GDM1 (cell line): ENCODE measurements around the gene ANKS1A.
"Not testable (repeated sequence)": the region's sequence is repeated elsewhere in the genome, so short reads cannot be mapped to it uniquely, and the experiment has no call there.

Experiments used
- DNase-seq: peaks from one replicate; lab custom pipeline; 2025; lab: John Stamatoyannopoulos, UW

The ANKS1A gene

GRCh38 chr6:34999153-34999552 is 110.1 kb downstream of the ANKS1A start:
- not testable (repeated sequence) for DNase-seq

DNA sequence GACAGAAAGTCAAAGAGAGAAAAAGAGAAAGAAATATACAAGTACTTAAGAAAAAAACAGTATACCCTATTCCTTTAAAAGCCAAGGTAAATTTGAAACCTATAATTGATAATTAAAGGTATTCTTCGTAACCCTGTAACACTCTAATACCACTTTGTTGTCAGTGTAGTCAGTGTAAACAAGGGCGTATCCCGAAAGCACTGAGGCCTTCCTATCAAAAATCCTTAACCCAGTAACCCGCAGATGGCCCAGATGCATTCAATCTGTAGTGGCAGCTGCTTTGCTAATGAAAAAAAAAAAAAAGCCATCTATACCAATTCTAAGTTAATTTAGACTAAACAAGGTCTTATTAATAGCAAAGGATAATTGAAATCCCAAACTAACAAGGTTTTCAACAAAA is 110.9 kb downstream of the ANKS1A start:
- not testable (repeated sequence) for DNase-seq

DNA sequence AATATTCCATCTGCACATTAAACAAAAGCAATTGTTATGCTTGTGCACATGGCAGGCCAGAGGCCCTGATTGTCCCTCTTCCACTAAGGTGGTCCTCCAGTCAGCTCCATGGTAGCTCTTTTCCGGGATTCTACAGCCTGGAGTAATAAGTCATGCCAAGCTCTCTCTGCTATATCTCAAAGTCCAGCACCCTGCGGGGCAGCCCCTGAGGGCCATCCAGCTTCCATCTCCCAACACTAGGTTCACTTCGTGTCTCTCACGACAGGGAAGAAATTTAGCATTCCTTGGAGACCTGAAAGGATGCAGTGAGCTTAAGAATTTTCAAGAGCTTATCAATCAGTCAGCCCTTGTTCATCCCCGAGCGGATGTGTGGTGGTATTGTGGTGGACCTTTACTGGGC is 112.3 kb downstream of the ANKS1A start:
- DNase-seq = not testable (repeated sequence)

GRCh38 chr6:35003886-35004530 is 115.0 kb downstream of the ANKS1A start:
- not testable (repeated sequence) for DNase-seq

DNA sequence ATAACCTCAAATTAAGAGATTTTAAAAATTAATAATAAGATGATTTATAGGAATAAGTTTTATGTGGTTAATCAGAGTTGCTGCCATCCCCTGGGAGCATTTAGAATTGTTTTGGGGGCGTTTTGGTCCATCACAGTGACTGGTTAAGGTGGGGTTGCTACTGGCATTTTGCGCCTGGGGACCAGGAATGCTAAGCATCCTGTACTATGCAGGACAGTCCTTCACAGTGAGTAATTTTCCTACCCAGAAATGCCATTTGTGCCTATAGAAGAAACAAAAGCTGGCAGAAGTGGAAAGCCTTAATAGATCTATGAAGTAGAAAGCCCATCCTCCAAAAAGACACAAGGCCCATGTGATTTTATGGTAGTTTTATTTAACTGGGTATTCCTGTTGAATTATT is 118.0 kb downstream of the ANKS1A start:
- DNase-seq = no peak

GRCh38 chr6:35008858-35009257 is 119.8 kb downstream of the ANKS1A start:
- DNase-seq = no peak

- DNase-seq = no peak
Measured at GRCh38 chr6:35011096-35012041, 122.3 kb downstream of the ANKS1A start.

- DNase-seq = no peak
Measured at GRCh38 chr6:35013701-35014100, 124.6 kb downstream of the ANKS1A start.

DNA sequence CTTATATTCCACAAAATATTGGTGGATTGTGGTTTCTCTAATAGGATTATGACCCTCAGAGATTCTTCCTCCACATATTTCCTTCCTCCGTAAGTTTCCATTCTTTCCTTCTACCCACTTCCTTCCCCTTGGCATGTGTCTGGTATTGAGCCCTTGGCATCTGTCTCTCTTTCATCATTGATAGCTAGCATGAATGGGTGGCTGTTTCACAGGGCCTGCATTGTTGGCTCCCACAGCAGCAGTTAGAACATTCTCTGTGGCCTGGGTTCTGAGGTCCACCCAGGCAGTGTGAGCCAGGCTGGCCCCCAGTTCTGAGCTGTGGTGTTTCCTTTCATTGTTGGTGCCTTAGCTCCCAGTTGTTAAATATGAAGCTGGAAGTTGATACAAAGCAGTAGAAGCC is 125.3 kb downstream of the ANKS1A start:
- no peak for DNase-seq

DNA sequence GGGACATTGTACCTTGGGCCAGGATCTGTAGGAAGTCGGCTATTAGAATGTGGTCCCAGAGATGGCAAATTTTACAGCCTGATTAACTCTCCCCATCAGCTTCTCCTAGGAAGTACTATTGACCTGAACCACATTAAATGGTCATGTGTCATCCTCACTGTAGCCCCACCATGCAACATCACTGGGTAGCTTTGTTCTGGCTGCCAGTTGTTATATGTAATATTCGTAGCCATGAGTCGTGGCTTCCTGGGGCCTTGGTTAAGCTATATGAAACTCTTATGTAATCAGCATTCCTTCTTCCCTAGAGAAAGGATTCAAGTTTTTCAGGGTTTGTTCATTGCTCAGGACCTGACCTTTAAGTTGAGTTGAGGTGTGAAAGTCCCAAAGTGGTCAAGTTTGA is 125.7 kb downstream of the ANKS1A start:
- DNase-seq = no peak

- no peak for DNase-seq
Measured at GRCh38 chr6:35015476-35015875, 126.4 kb downstream of the ANKS1A start.

DNA sequence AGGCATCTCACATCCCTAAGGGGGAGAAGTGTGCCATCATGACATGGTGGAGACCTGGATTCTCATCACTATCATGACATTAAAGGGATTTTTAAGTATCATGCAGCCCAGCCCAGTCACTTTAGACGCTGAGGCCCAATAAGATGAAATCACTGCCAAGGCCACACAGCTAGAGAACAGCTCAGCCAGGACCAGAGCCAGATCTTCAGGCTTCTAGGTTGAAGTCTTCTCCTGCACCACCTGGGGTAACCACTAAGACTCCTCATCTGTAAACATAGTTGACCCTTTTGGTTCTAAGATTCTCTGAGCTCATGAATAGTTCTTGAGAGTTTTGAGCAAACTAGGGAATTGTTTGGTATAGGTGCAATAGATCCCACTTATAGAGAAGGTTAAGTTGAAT is 126.9 kb downstream of the ANKS1A start:
- no peak for DNase-seq

DNA sequence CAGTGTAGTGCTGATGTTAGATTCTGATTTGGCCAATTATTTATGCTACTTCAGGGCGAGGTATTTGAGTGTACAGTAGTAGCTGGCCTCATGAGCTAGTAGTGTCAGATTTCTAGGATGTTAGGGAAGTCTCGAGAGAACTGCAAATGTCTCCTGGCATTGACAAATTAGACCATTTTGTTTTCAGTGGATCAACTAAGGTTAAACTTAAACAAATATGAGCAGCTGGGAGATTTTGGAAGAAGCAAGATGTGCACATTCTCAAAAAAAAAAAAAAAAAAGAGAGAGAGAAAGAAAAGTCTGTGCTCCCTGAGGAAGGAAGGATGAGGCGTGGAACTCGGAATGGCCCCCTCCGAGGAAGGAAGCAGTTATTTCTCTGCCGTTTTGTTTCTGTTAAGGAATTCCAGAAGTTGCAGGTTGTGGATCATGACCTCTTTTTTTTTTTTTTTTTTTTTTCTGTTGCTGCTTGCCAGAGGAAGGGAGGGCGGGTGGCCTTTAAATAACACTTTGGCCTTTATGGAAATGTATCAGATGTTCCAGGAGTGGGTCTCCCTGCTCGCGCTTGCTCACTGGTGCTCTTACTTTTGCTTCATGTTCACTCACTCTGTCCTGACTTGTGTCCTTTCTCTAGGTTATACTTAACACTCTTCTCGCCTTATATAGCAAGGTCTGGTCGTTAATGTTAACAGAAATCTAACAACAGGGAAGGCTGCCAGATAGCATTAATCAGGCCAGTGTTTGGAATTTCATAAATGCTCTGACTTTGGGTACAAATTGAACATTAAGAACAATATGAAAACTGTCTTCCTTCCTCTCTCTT is 127.7 kb downstream of the ANKS1A start:
- DNase-seq = no peak

GRCh38 chr6:35017411-35018181 is 128.5 kb downstream of the ANKS1A start:
- DNase-seq = no peak

DNA sequence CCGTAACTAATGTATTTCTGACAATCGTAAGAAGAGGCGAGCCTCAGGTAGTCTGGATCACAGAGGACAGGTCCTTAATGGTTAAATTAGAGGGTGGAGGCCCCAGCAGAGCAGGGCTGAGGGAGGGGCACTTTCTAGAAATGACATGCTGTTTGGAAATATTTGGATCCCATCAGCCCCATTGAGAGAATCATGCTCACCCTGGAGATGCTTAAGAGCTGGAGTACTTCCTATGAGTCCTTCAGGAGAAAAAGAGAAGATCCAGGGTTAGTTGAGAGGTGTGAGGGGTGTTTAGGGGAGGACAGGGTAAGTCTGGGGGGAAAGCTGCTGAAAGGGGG is 129.1 kb downstream of the ANKS1A start:
- DNase-seq = no peak

GRCh38 chr6:35018746-35019145 is 129.7 kb downstream of the ANKS1A start:
- DNase-seq = no peak

DNA sequence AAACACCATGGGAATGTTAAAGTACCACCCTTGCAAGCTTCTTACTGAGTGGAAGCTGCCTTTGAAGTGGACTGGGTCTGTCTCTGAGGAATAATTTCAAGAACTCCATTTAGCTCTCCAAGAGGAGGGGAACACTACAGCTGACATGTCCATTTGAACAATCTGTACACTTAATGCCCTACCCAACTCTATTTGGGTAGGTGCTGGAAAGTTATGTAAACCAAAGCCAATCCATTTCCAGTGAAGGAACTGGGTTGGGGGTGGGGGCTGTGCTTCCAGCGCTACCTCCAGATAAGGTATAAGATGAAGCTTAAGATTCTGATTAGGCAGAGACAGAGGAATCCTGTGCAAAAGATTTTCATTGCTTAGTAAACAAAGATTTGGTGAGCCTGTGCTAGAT is 130.1 kb downstream of the ANKS1A start:
- DNase-seq = no peak

GRCh38 chr6:35019831-35020230 is 130.8 kb downstream of the ANKS1A start:
- DNase-seq = no peak

DNA sequence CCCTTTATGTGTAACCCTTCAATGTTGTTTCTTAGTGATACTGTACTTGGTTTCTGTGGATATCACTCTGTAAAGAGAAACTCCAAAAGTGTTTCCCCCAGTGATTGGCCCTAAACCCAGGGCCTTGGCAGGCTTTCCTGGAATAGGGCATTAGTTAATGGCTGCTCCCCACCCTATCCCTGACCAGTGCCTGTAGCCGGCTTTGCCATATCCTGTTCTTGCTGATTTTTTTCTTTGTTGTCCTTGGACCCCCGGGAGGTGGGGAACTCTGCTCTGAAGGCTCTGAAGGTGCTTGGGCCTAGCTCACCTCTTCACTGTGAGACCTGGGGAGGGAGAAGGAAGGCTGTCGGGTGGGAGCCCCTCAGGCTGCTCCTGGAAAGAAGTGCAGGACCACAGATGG is 131.9 kb downstream of the ANKS1A start:
- DNase-seq = no peak

DNA sequence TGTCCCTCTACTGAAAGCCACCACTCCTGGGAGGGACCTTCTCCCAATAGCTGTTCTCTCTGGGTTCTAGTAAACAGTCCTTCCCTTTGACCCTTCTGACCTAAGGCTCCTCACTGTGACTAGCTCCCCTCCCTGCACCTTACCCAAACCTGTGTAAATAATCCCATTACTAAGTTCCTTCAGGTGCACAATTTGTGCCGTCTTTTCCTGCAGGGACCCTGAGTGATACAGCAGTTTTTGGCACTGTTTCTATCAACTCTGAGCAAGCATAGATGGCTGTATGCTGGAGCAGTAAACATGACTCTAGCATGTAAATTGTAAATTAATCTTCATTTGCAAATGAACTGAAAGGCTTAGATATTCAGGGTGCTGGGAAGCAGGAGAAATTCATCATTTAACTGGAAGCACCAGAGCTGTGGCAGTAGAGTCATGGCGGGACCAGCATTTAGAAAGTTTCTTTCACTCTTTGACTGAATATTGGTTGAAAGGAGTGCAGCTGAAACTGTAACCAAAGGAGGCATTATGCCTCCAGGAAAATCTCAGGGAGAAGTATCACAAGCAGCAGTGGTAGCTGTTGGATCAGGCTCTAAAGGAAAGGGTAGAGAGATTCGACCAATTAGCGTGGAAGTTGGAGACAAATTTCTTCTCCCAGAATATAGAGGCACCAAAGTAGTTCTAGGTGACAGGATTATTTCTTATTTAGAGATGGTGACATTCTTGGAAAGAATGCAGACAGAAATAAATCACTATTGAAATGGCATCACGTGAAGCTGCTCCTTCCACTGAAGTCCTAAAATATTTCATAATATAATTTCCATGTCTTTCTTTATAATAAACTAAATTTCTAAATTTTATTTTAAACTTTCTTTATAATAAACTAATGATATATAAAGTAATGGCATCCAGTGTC is 134.3 kb downstream of the ANKS1A start:
- no peak for DNase-seq

DNA sequence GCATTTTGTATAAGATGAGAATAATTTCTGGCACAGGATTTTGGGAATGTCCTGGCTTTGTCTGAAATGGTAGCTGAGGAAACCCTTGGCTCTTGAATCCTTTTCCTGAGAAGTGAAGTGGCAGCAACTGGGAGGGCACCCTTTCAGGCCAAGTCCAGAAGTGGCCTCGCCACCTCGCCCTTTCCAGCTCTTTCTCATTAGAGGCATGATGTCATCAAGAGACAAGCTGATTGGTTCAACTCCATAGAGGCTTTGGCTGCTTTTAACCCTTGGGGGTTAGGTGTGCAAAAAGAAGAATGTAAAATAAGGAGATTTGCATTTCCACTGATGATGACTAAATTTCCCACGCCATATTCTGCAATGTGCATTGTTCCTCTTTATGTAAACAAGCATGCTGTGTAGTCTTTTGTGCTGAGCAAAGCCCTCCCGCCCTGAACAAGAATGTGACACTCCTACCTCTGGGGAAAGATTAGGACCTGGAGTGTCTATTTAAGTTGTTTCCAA is 135.5 kb downstream of the ANKS1A start:
- DNase-seq = no peak
